Measurements from ENCODE around the gene JAKMIP2.

The JAKMIP2 gene

DNA sequence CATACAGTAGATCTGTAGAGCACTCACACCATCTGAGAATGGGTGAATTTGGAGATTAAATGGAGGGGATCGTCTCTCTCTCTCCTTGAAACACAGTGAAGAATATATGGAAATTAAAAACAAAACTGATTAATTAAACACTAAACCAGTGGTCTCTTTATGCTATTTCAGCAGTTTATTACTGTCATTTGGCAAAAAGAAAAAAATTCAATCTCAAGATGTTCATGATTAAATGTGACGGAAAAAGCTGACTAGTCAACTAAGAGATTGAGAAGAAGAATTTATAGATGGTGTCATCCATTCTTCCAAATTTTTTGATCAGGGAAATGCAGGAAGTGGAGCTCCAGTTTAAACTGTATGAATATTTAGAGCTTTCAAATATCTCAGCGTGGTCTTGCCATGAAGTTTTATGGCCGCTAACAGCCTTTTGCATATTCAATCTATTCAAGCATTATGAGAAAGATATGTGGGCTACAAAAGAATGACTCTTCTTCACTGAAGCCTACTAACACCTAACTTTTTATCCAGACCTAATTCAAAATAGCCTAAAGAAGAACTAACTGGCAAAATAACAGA, 151.0 kb downstream of the JAKMIP2 start:
- Mint-ChIP-seq H3K4me1 (ENCODE audit: low read depth) (peaks cover 6% of the 10 kb centered on the region), H3K36me3 (ENCODE audit: low read depth) (no peaks in the 10 kb centered on the region), H3K27ac (no peak overlapping the region), H3K9me3 (no peaks in the 10 kb centered on the region), H3K27me3 (no peaks in the 10 kb centered on the region), H3K4me3 (no peak overlapping the region)
- intact Hi-C loops (cut with micrococcal nuclease) = no loop called here

DNA sequence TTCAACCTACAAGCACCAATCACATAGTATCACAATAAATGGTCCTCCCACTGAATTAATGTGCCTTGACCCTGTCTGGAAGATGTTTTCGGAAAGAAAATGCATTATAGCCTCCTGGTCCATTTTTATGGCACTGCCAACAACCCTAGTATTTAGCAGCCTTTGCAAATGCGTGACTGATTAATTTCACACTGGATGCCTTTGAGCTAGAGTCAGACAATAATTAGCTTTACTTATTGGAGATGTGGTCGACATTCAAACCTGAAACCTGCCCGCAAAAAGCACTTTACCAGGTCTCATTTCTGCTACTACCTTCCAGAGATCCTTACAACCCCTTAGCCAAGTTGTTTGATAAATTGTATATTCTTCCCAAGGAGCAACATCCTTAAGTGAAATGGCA, 153.3 kb downstream of the JAKMIP2 start:
- intact Hi-C loops (cut with micrococcal nuclease) = no loop called here
- Mint-ChIP-seq H3K4me3 (no peak overlapping the region), H3K4me1 (ENCODE audit: low read depth) (peaks cover 6% of the 10 kb centered on the region), H3K9me3 (no peaks in the 10 kb centered on the region), H3K36me3 (ENCODE audit: low read depth) (no peaks in the 10 kb centered on the region), H3K27ac (no peak overlapping the region), H3K27me3 (no peaks in the 10 kb centered on the region)

DNA sequence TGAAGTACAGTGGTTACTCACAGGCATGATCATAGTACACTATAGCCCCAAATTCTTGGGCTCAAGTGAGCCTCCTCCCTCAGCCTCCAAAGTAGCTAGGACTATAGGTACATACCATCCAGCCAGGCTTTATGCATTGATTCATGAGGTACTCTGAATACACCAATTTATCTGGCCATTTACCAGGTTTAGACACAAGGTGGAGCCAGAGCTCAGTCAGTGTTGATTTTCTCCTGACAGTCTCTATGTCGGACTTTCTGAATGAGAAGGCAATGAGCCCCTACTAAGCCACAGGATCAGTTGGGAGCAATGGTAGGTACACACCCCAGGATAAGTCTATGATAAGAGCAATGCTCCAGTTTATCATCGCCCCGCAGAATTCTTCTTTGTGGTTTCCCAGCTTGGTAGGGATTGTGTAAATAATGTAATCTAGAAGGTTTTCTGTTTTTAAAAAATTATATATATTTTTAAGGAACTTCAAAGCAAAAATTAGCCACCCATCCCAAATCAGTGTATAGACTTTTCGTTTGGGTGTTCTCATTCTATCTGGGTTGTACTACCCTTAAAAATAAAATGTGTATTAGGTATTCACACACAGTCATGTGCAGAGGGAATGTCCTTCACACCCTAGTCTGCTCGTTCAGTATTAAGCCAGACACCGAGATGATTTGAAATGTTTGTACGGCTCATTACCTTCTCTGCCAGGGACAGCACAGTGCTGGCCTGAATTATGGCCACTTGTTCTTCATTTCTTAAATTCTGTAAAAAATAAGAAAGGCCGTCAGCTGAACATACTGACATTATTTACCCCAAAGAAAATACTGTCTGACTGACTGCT, 154.3 kb downstream of the JAKMIP2 start:
- no peak overlapping the region for H3K4me3 Mint-ChIP-seq
- intact Hi-C loops (cut with micrococcal nuclease) = loop anchor here (1.0 kb wide), 1 partner anchor 194 kb away; no protein-coding TSS in a partner anchor
- no peaks in the 10 kb centered on the region for H3K36me3 Mint-ChIP-seq (ENCODE audit: low read depth)
- no peaks in the 10 kb centered on the region for H3K9me3 Mint-ChIP-seq
- no peak overlapping the region for H3K27ac Mint-ChIP-seq
- H3K27me3 Mint-ChIP-seq = no peaks in the 10 kb centered on the region
- peaks cover 3% of the 10 kb centered on the region for H3K4me1 Mint-ChIP-seq (ENCODE audit: low read depth)

DNA sequence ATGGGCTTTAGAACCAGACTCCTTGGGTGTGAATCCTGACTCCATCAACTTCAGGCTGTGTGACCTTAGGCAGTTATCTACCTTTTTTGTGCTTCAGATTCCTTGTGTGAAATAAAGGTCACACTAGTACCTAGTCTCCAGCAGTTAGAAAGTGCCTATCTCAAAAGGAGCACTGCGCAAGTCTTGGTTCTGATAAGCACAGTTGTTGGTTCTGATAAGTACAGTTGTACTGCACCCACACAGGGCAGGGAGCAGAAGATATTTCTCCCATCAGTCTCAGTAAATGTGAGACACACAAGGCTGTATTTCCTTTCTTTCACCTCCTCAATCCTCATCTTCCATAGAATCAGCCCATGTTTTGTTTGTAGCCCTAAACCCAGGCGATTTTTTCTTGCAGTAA, 156.1 kb downstream of the JAKMIP2 start:
- Mint-ChIP-seq H3K27ac (no peak overlapping the region), H3K36me3 (ENCODE audit: low read depth) (no peaks in the 10 kb centered on the region), H3K27me3 (no peaks in the 10 kb centered on the region), H3K4me3 (no peak overlapping the region), H3K4me1 (ENCODE audit: low read depth) (no peaks in the 10 kb centered on the region), H3K9me3 (no peaks in the 10 kb centered on the region)
- intact Hi-C loops (cut with micrococcal nuclease) = no loop called here

DNA sequence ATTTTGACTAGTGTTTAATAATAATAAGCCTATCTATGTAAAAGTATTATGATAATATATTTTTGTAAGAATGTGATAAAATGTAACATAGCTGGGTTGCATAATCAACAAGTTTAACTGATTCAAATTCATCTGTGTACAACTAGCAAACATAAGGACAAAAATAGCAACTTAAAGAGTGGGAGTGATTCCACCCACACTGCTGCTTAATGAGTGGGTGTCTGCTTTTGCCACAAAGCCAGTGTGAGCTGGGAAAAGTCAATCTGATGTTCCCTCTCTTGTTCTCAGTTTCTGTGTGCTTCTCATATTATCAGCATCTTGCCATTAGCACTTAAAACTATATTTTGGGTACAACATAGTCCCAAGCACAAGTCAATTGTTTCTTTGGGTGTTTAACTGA, 161.5 kb downstream of the JAKMIP2 start:
- H3K9me3 Mint-ChIP-seq = no peaks in the 10 kb centered on the region
- no peak overlapping the region for H3K27ac Mint-ChIP-seq
- H3K36me3 Mint-ChIP-seq (ENCODE audit: low read depth) = no peaks in the 10 kb centered on the region
- no peaks in the 10 kb centered on the region for H3K4me1 Mint-ChIP-seq (ENCODE audit: low read depth)
- intact Hi-C loops (cut with micrococcal nuclease) = no loop called here
- H3K27me3 Mint-ChIP-seq = no peaks in the 10 kb centered on the region
- H3K4me3 Mint-ChIP-seq = no peak overlapping the region

DNA sequence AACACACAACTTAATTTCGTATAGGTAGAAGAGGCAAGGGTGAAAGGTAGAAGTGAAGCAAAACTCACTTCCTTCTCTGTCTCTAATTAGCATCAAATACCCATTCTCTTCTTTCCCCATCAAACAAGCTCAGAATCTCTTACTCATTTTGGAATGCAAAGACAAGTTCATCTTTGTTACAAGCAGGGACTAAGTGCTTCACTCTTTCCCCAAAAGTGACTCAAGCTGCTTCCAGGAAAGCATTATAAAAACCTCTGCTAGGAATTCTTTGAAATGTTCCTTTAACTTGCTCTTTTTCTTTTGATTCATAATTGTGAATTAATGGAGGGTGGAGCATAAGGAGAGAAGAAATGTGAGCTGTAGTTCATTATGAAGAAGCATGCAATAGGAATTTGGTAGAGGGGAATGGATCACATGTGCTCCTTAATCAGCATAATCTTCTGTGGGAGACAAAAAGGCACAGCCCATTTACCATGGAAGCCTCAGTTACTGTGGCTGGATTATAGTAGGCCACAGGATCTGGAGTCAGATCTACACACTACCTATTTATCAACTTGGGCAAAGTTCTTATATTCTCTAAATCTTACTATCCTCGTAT, 163.1 kb downstream of the JAKMIP2 start:
- Mint-ChIP-seq H3K27ac (no peak overlapping the region), H3K9me3 (no peaks in the 10 kb centered on the region), H3K4me3 (no peak overlapping the region), H3K36me3 (ENCODE audit: low read depth) (no peaks in the 10 kb centered on the region), H3K27me3 (no peaks in the 10 kb centered on the region), H3K4me1 (ENCODE audit: low read depth) (no peaks in the 10 kb centered on the region)
- intact Hi-C loops (cut with micrococcal nuclease) = no loop called here

DNA sequence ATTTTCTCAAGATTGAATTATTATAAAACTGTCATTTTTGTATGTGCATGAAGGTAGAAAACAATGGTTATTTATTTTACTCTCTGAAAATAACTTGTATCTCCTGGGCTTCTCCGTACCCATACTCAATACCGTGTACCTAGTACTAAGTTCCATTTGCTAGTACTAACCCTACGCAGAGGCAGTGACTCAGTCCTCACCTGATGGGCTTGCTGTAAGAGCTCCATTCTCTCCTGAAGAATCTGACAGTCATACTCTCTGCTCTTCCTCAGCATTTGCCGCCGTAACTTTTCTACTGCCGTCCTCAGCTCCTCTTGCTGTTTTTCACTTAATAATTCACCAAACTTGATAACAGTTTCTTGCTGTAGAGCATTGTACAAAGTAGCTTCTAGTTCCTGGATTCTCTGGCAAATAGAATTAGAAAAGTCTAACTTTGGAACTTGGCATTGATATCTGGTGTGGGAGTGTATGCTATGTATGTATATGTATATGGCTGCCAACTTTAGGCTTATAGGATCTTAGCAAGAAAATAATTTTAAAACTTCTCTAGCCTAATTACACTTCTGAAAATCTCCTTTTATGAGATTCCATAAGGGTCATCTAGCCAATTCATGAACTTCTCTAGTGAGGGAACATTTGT, 164.7 kb downstream of the JAKMIP2 start:
- no peak overlapping the region for H3K4me3 Mint-ChIP-seq
- no peaks in the 10 kb centered on the region for H3K36me3 Mint-ChIP-seq (ENCODE audit: low read depth)
- no peak overlapping the region for H3K27ac Mint-ChIP-seq
- intact Hi-C loops (cut with micrococcal nuclease) = no loop called here
- no peaks in the 10 kb centered on the region for H3K4me1 Mint-ChIP-seq (ENCODE audit: low read depth)
- no peaks in the 10 kb centered on the region for H3K9me3 Mint-ChIP-seq
- H3K27me3 Mint-ChIP-seq = no peaks in the 10 kb centered on the region

DNA sequence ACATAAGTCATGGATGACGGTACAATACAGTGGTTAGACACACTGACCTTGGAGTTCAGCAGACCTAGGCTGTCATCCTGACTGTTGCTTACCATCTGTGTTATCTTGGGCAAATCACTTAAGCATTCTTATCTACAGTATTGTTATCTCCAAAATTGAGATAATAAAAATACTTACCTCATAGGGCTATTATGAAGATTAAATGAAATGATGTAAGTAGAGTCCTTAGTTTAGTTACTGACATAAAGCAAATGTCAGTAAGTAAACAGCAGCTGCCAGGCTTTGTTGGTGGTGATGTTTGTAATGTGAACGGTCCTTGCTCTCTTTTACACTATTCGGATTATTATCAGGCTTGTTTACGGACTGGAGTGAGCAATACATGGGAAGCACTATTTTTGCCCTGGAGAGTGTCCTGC, 165.3 kb downstream of the JAKMIP2 start:
- no peaks in the 10 kb centered on the region for H3K4me1 Mint-ChIP-seq (ENCODE audit: low read depth)
- no peaks in the 10 kb centered on the region for H3K27me3 Mint-ChIP-seq
- H3K9me3 Mint-ChIP-seq = no peaks in the 10 kb centered on the region
- intact Hi-C loops (cut with micrococcal nuclease) = no loop called here
- H3K27ac Mint-ChIP-seq = no peak overlapping the region
- H3K4me3 Mint-ChIP-seq = no peak overlapping the region
- H3K36me3 Mint-ChIP-seq (ENCODE audit: low read depth) = no peaks in the 10 kb centered on the region

DNA sequence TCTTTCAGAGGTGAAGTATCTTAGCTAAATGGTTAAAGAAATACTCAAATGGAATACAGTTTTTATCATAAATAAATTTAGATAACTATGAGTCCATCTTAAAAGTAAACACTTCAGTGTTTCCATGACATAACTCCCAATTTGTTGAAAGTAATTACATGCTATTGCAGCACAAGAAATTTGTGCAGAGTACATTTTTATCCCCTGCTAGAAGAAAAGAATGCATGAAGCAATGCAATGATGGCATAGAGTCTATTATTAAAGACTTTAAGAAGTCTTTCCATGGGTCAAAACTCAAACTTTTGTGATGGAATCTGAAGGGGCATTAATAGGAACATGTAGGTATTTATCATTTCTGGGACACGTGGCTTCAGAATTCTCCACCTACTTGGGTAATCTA, 166.1 kb downstream of the JAKMIP2 start:
- no peak overlapping the region for H3K27ac Mint-ChIP-seq
- no peaks in the 10 kb centered on the region for H3K4me1 Mint-ChIP-seq (ENCODE audit: low read depth)
- H3K9me3 Mint-ChIP-seq = no peaks in the 10 kb centered on the region
- H3K36me3 Mint-ChIP-seq (ENCODE audit: low read depth) = no peaks in the 10 kb centered on the region
- H3K27me3 Mint-ChIP-seq = no peaks in the 10 kb centered on the region
- H3K4me3 Mint-ChIP-seq = no peak overlapping the region
- intact Hi-C loops (cut with micrococcal nuclease) = no loop called here

DNA sequence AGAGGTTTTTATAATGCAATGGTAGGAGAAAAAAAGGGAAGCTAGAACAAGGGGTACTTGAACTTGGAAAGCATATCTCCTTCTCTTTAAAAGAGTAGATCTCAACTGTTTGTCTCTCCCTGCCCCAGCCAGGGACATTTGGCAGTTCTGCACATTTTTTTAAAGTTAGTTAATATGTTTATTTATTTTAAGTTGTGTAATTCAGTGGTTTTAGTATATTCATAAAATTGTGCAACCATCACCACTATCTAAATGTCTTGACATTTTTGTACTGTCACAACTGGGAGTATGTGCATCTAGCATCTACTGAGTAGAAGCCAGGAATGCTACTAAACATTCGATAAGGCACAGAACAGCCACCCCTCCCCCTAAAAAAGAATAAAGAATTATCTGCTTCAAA, 169.2 kb downstream of the JAKMIP2 start:
- intact Hi-C loops (cut with micrococcal nuclease) = no loop called here
- Mint-ChIP-seq H3K27me3 (no peaks in the 10 kb centered on the region), H3K27ac (no peak overlapping the region), H3K4me1 (ENCODE audit: low read depth) (no peaks in the 10 kb centered on the region), H3K9me3 (no peaks in the 10 kb centered on the region), H3K4me3 (no peak overlapping the region), H3K36me3 (ENCODE audit: low read depth) (no peaks in the 10 kb centered on the region)

DNA sequence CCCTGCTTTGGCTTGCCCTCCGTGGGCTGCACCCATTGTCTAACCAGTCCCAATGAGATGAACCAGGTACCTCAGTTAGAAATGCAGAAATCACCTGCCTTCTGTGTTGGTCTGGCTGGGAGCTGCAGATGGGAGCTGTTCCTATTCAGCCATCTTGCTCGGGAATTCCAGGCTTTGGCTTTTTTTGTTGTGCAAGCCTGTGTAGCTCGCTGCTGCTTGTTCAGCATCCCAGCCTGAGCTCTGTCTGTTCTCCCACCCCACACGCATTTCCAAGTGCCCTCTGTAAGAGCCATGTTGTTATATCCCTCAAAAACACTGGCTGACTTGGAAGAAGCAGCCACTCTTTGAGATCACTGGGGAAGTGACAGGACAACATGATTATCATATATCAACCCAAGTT, 171.0 kb downstream of the JAKMIP2 start:
- Mint-ChIP-seq H3K27me3 (no peaks in the 10 kb centered on the region), H3K36me3 (ENCODE audit: low read depth) (no peaks in the 10 kb centered on the region), H3K4me1 (ENCODE audit: low read depth) (no peaks in the 10 kb centered on the region), H3K4me3 (no peak overlapping the region), H3K9me3 (no peaks in the 10 kb centered on the region), H3K27ac (no peak overlapping the region)
- intact Hi-C loops (cut with micrococcal nuclease) = no loop called here

DNA sequence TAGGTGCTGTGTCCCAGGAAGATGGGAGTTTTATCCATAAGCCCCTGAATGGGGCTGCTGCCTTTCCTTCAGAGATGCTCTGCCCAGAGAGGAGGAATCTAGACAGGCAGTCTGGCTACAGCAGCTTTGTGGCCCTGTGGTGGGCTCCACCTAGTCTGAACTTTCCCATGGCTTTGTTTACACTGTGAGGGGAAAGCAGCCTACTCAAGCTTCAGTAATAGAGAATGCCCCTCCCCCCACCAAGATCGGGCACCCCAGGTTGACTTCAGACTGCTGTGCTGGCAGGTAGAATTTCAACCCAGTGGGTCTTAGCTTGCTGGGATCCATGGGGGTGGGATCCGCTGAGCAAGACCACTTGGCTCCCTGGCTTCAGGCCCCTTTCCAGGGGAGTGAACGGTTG, 171.7 kb downstream of the JAKMIP2 start:
- Mint-ChIP-seq H3K4me3 (no peak overlapping the region), H3K27ac (no peak overlapping the region), H3K36me3 (ENCODE audit: low read depth) (no peaks in the 10 kb centered on the region), H3K4me1 (ENCODE audit: low read depth) (no peaks in the 10 kb centered on the region), H3K9me3 (no peaks in the 10 kb centered on the region), H3K27me3 (no peaks in the 10 kb centered on the region)
- intact Hi-C loops (cut with micrococcal nuclease) = no loop called here

DNA sequence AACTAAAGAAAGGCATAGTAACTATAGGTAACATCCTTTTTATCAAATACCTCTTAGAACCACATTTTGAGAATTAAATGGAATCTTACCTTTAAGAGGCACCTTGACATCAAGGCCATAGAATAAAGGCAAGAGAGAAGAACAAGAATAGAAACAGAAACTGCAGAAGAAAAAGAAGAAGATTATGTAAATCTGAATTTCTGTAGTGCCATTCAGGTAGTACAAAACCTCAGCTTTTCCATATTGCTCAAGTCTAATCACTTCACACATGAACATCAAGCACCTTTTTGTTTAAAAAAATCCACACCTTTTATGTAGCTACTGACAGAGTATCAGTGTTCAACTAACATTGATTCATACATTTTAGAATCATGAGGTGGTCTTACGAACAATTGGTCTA, 180.9 kb downstream of the JAKMIP2 start:
- intact Hi-C loops (cut with micrococcal nuclease) = no loop called here

DNA sequence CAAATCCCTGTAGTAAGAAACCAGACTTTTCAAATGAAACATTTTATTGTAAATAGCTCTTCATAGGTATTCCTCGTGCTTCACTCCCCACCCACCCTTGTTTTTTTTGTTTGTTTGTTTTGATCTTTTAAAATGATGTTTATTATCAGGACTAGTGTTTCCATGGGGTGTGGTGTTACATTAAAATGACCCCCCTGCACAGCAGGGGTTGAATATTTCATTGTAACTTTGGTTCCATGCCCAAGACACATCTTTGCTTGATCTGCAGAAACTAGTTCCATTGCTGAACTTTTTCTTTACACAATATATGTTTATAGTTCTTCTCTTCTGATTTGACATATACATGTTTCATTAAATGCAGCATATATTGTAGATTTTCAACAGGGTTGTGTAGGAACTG, 191.4 kb downstream of the JAKMIP2 start:
- no peak overlapping the region for H3K4me3 Mint-ChIP-seq
- H3K4me1 Mint-ChIP-seq (ENCODE audit: low read depth) = no peaks in the 10 kb centered on the region
- H3K27ac Mint-ChIP-seq = no peak overlapping the region
- H3K9me3 Mint-ChIP-seq = no peaks in the 10 kb centered on the region
- H3K27me3 Mint-ChIP-seq = no peaks in the 10 kb centered on the region
- intact Hi-C loops (cut with micrococcal nuclease) = no loop called here
- no peaks in the 10 kb centered on the region for H3K36me3 Mint-ChIP-seq (ENCODE audit: low read depth)

More for the DNA sequence above, 180.9 kb downstream of the JAKMIP2 start:
- Mint-ChIP-seq H3K36me3 (ENCODE audit: low read depth) (no peaks in the 10 kb centered on the region), H3K9me3 (no peaks in the 10 kb centered on the region), H3K27ac (no peak overlapping the region), H3K4me3 (no peak overlapping the region), H3K4me1 (ENCODE audit: low read depth) (no peaks in the 10 kb centered on the region), H3K27me3 (no peaks in the 10 kb centered on the region)
